GM23338 (cell line): ENCODE data around the gene MINDY3. TPM values are rescaled to one million over a fixed set of nuclear protein-coding genes. Genes with fewer than 3 reads are reported as not detected.

Source experiments
- ATAC-seq: fragments of 200-7000 bp; cut with Tn5 transposase; 3 replicates; pipeline ENCODE4 v1.9.1; 2020
- DNase-seq: peaks from one replicate; pipeline ENCODE4 v3.0.0-alpha.2; 2015; ENCODE audit warnings: low spot score
- H2AFZ ChIP-seq: fragments of 200-600 bp; sonication (generic); 2 replicates; pipeline ENCODE4 v1.8.0; 2016; ENCODE audit warnings: antibody characterized with exemption, mild to moderate bottlenecking, moderate library complexity
- H3F3A ChIP-seq: fragments of 200-600 bp; sonication (generic); replicated peaks from 2 replicates; pipeline ENCODE4 v1.8.0; 2017; ENCODE audit warnings: antibody characterized with exemption, mixed run types, low read depth
- H3K27ac ChIP-seq: fragments of 200-600 bp; sonication (generic); 2 replicates; pipeline ENCODE4 v1.6.1; 2016; ENCODE audit warnings: low read depth
- H3K27me3 ChIP-seq: fragments of 200-600 bp; sonication (generic); 2 replicates; pipeline ENCODE4 v1.8.0; 2016; ENCODE audit warnings: mild to moderate bottlenecking, mixed run types, moderate library complexity; ENCODE audit not compliant: insufficient read depth
- H3K36me3 ChIP-seq: fragments of 200-600 bp; sonication (generic); 2 replicates; pipeline ENCODE4 v1.8.0; 2016; ENCODE audit warnings: mild to moderate bottlenecking; ENCODE audit not compliant: insufficient read depth
- H3K4me1 ChIP-seq: fragments of 200-600 bp; sonication (generic); 2 replicates; pipeline ENCODE4 v1.8.0; 2016; ENCODE audit warnings: mild to moderate bottlenecking, moderate library complexity; ENCODE audit not compliant: insufficient read depth
- H3K4me2 ChIP-seq: fragments of 200-600 bp; sonication (generic); 2 replicates; pipeline ENCODE4 v1.7.1; 2017; ENCODE audit warnings: mixed run types
- H3K4me3 ChIP-seq: fragments of 200-600 bp; sonication (generic); 2 replicates; pipeline ENCODE4 v1.6.1; 2016; ENCODE audit warnings: mixed run types
- H3K79me2 ChIP-seq: fragments of 200-600 bp; sonication (generic); replicated peaks from 2 replicates; pipeline ENCODE4 v1.8.0; 2017; ENCODE audit warnings: mild to moderate bottlenecking; ENCODE audit not compliant: insufficient read depth
- H3K9me2 ChIP-seq: fragments of 200-600 bp; sonication (generic); 2 replicates; pipeline ENCODE4 v1.8.0; 2017; ENCODE audit not compliant: insufficient read depth
- H4K20me1 ChIP-seq: fragments of 200-600 bp; sonication (generic); replicated peaks from 2 replicates; pipeline ENCODE4 v1.8.0; 2017; ENCODE audit warnings: mild to moderate bottlenecking; ENCODE audit not compliant: insufficient read depth
- H3K27ac Mint-ChIP-seq: 2 replicates; pipeline ENCODE4 v1.8.0; 2020; ENCODE audit warnings: inconsistent platforms, mild to moderate bottlenecking, moderate library complexity, mixed read lengths
- H3K27me3 Mint-ChIP-seq: 3 replicates; pipeline ENCODE4 v1.8.0; 2022; ENCODE audit warnings: low read depth, mild to moderate bottlenecking, moderate library complexity, mixed read lengths, inconsistent platforms; ENCODE audit not compliant: insufficient read depth, poor library complexity
- H3K36me3 Mint-ChIP-seq: 3 replicates; pipeline ENCODE4 v1.8.0; 2021; ENCODE audit warnings: low read depth, mild to moderate bottlenecking, inconsistent platforms, moderate library complexity, mixed read lengths
- H3K4me1 Mint-ChIP-seq: 3 replicates; pipeline ENCODE4 v1.8.0; 2020; ENCODE audit warnings: mild to moderate bottlenecking, inconsistent platforms, mixed read lengths
- H3K4me3 Mint-ChIP-seq: 3 replicates; pipeline ENCODE4 v1.8.0; 2021; ENCODE audit warnings: moderate library complexity, mild to moderate bottlenecking, inconsistent platforms, mixed read lengths
- H3K9me3 Mint-ChIP-seq: 3 replicates; pipeline ENCODE4 v1.8.0; 2020; ENCODE audit warnings: moderate library complexity, mild to moderate bottlenecking, inconsistent platforms, mixed read lengths
- ETS1 ChIP-seq: IDR thresholded peaks from 2 replicates; pipeline ENCODE4 v1.6.1; 2016; ENCODE audit warnings: antibody characterized with exemption
- EZH2phosphoT487 ChIP-seq: fragments of 200-600 bp; sonication (generic); IDR thresholded peaks from one replicate; pipeline ENCODE4 v1.8.1; 2018; ENCODE audit warnings: antibody characterized with exemption; ENCODE audit not compliant: unreplicated experiment
- JUNB ChIP-seq: IDR thresholded peaks from one replicate; pipeline ENCODE4 v1.6.1; 2016; ENCODE audit warnings: antibody characterized with exemption; ENCODE audit not compliant: unreplicated experiment
- NANOG ChIP-seq: IDR thresholded peaks from 2 replicates; pipeline ENCODE4 v1.6.1; 2016; ENCODE audit warnings: antibody characterized with exemption, borderline replicate concordance
- POLR2AphosphoS5 ChIP-seq: IDR thresholded peaks from 2 replicates; pipeline ENCODE4 v1.6.1; 2016; ENCODE audit warnings: antibody characterized with exemption, low read depth
- ZNF331 ChIP-seq: fragments of 250-450 bp; sonication (Bioruptor Pico); IDR thresholded peaks from 2 replicates; pipeline ENCODE4 v1.5.0; 2020; ENCODE audit warnings: low read depth, mild to moderate bottlenecking, moderate library complexity
- ZNF462 ChIP-seq: fragments of 250-450 bp; sonication (Bioruptor Pico); IDR thresholded peaks from 2 replicates; pipeline ENCODE4 v1.5.0; 2020; ENCODE audit warnings: mild to moderate bottlenecking, moderate library complexity
- polyA plus RNA-seq: library from polyadenylated mRNA; unstranded; fragments of >200 nt; fragmentation: Nextera tagmentation; extraction: Ambion mirVana; gene quantifications from 2 replicates; pipeline ENCODE4 v1.2.1, GENCODE V29; 2016
- total RNA-seq: library from RNA; depleted of rRNA; stranded (reverse); fragments of >200 nt; shearing (Covaris generic); gene quantifications from 2 replicates; pipeline ENCODE4 v1.2.3, GENCODE V29; 2014

The MINDY3 gene
- total and polyA plus RNA-seq, 2 experiments from 2014 or later: 10.2 to 13.6 TPM

- TF ChIP-seq ZNF462 (CRISPR knock-in tag): no peak
- TF ChIP-seq EZH2phosphoT487: no peak
- no peak for TF ChIP-seq JUNB
- TF ChIP-seq NANOG: no peak
- TF ChIP-seq ZNF331 (CRISPR knock-in tag): no peak
These were observed 57.8 kb downstream of the MINDY3 start (continued) for GRCh38 chr10:15802375-15802949.

- Histone ChIP-seq H4K20me1 (no peaks in the 10 kb centered on the region), H3K36me3 (no peaks in the 10 kb centered on the region), H3K4me2 (no peak overlapping the region), H2AFZ (no peak overlapping the region), H3K9me2 (no peaks in the 10 kb centered on the region), H3F3A (no peaks in the 10 kb centered on the region), H3K4me3 (no peak overlapping the region), H3K27me3 (no peaks in the 10 kb centered on the region), H3K79me2 (no peaks in the 10 kb centered on the region), H3K4me1 (no peaks in the 10 kb centered on the region), H3K27ac (no peak overlapping the region)
- H3K27ac Mint-ChIP-seq: no peak overlapping the region
- TF ChIP-seq ZNF331 (CRISPR knock-in tag) (no peak), POLR2AphosphoS5 (no peak), NANOG (no peak), JUNB (no peak), EZH2phosphoT487 (no peak), ETS1 (no peak)
- ATAC-seq (no peak), DNase-seq (no peak)
- no peak overlapping the region for H3K4me3 Mint-ChIP-seq
- no peaks in the 10 kb centered on the region for H3K9me3 Mint-ChIP-seq
- H3K36me3 Mint-ChIP-seq: no peaks in the 10 kb centered on the region
- no peaks in the 10 kb centered on the region for H3K27me3 Mint-ChIP-seq
- peaks cover 8% of the 10 kb centered on the region; the same call in 2 of the 3 replicates for H3K4me1 Mint-ChIP-seq
These were observed 58.7 kb downstream of the MINDY3 start for GRCh38 chr10:15801641-15802040.
